SK-N-MC (cell line): ENCODE measurements around the gene TUBB2B.

Source experiments
- EZH2 ChIP-seq: fragments of 200-600 bp; sonication (generic); IDR thresholded peaks from one replicate; pipeline ENCODE4 v1.6.1; 2017; ENCODE audit warnings: antibody characterized with exemption
- POLR2AphosphoS5 ChIP-seq: IDR thresholded peaks from 2 replicates; pipeline ENCODE4 v1.6.1; 2012; ENCODE audit warnings: mild to moderate bottlenecking, low read depth, low read length, borderline replicate concordance

GRCh38 chr6:3261518-3261820, 34.0 kb upstream of the TUBB2B start:
- TF ChIP-seq EZH2 (no peak), POLR2AphosphoS5 (no peak)
